GM21825 (cell line): ENCODE data around the gene TIPRL.

Source experiments
- ATAC-seq: cut with Tn5 transposase; IDR thresholded peaks from one replicate; pipeline ENCODE4 v1.9.1; 2021; ENCODE audit warnings: mild to moderate bottlenecking, moderate library complexity; ENCODE audit not compliant: unreplicated experiment

The TIPRL gene

GRCh38 chr1:168243636-168244212 lies 65.0 kb downstream of the TIPRL start:
- ATAC-seq = no peak

GRCh38 chr1:168245042-168245441 lies 66.3 kb downstream of the TIPRL start:
- ATAC-seq = no peak

- no peak for ATAC-seq
Observed at GRCh38 chr1:168246506-168246905, 67.7 kb downstream of the TIPRL start.
